Endothelial cell of umbilical vein (primary cell): Measurements from ENCODE around the gene OR51L1.

Experiments used
- CTCF ChIP-seq, 2 donors: IDR thresholded peaks; 1 replicate in 1 of 2; 2 replicates in 1 of 2; pipeline ENCODE4 v1.5.1; 2011; ENCODE audit warnings: low read length in 2 of 2, mild to moderate bottlenecking in 2 of 2, moderate library complexity in 2 of 2, control low read depth in 1 of 2, inconsistent platforms in 1 of 2, low read depth in 1 of 2; ENCODE audit not compliant: insufficient read depth in 1 of 2; ENCODE audit errors: extremely low read depth in 1 of 2
- EZH2 ChIP-seq: IDR thresholded peaks from 2 replicates; pipeline ENCODE4 v1.6.1; 2012; ENCODE audit warnings: borderline replicate concordance, low read depth, mild to moderate bottlenecking, moderate library complexity, low read length, inconsistent platforms; ENCODE audit not compliant: severe bottlenecking
- FOS ChIP-seq: IDR thresholded peaks from 2 replicates; pipeline ENCODE4 v1.6.1; 2011; ENCODE audit warnings: mild to moderate bottlenecking, low read length, moderate library complexity, borderline replicate concordance; ENCODE audit not compliant: insufficient read depth
- GATA2 ChIP-seq: IDR thresholded peaks from 2 replicates; pipeline ENCODE4 v1.7.0; 2011; ENCODE audit warnings: low read depth, mild to moderate bottlenecking, moderate library complexity, mixed read lengths, low read length; ENCODE audit not compliant: insufficient read length, insufficient read depth
- JUN ChIP-seq: IDR thresholded peaks from 2 replicates; pipeline ENCODE4 v1.6.1; 2011; ENCODE audit warnings: borderline replicate concordance, low read depth; ENCODE audit not compliant: insufficient read length, insufficient read depth
- MAX ChIP-seq: IDR thresholded peaks from 2 replicates; pipeline ENCODE4 v1.6.1; 2011; ENCODE audit not compliant: insufficient read depth, insufficient read length
- POLR2A ChIP-seq: IDR thresholded peaks from 2 replicates; pipeline ENCODE4 v1.6.1; 2012; ENCODE audit warnings: low read depth, mild to moderate bottlenecking, control low read depth, low read length
- POLR2AphosphoS5 ChIP-seq: IDR thresholded peaks from 2 replicates; pipeline ENCODE4 v1.6.1; 2012; ENCODE audit warnings: low read depth, mild to moderate bottlenecking, control low read depth, low read length, moderate library complexity; ENCODE audit not compliant: insufficient read depth

DNA sequence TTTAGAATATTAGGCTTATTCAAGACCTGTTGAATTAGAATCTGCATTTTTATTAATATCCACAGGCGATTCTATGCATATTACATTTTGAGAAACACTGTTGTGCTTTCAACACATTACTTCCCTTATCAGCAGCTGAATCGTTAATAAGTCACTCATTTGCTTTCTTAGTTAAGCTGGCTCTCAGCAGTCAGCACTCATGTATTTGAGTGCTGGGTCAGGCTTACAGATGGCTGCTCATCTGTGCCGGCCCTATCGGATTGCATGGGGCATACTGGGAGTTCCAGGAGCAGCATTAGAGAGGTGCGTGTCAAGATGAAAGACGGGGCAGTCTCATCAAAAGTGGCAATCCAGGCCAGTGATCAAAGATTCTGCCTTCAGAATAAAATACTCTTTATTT, 10.8 kb upstream of the OR51L1 start:
- no peak for TF ChIP-seq CTCF (IDR thresholded peaks at IDR 0.05; ENCODE audit: extremely low read depth in 1 of 2, insufficient read depth in 1 of 2, low read depth in 1 of 2, low read length in 2 of 2)
- TF ChIP-seq EZH2, result no peak
- no peak for TF ChIP-seq POLR2AphosphoS5
- TF ChIP-seq GATA2, result no peak
- TF ChIP-seq POLR2A, result no peak
- no peak for TF ChIP-seq MAX
- TF ChIP-seq JUN, result no peak
- TF ChIP-seq FOS, result no peak
